NB4 (cell line): Measurements from ENCODE around the gene FPGS.
"Not testable (repeated sequence)": the region's sequence is repeated elsewhere in the genome, so short reads cannot be mapped to it uniquely, and the experiment has no call there.

Source experiments
- POLR2A ChIP-seq: IDR thresholded peaks from 2 replicates; pipeline ENCODE4 v1.6.1; 2011; ENCODE audit warnings: mild to moderate bottlenecking; ENCODE audit not compliant: insufficient read length; ENCODE audit errors: extremely low read depth
- TF ChIP-seq, protein P1 (sequence below): IDR thresholded peaks from one replicate; pipeline ENCODE4 v1.5.1; 2012; ENCODE audit warnings: low read depth, low read length

DNA sequence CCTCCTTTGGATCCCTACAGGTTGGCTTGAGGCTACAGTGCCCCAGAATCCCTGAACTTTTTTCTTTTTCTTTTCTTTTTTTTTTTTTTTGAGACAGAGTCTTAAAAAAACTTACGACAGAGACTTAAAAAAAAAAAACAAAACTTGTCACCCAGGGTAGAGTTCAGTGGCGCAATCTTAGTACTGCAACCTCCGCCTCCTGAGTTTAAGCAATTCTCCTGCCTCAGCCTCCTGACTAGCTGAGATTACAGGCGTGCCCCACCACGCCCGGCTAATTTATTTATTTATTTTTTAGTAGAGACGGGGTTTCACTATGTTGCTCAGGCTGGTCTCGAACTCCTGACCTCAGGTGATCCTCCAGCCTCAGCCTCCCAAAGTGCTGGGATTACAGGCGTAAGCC lies 21.8 kb upstream of the FPGS start:
- TF ChIP-seq, protein P1, sequence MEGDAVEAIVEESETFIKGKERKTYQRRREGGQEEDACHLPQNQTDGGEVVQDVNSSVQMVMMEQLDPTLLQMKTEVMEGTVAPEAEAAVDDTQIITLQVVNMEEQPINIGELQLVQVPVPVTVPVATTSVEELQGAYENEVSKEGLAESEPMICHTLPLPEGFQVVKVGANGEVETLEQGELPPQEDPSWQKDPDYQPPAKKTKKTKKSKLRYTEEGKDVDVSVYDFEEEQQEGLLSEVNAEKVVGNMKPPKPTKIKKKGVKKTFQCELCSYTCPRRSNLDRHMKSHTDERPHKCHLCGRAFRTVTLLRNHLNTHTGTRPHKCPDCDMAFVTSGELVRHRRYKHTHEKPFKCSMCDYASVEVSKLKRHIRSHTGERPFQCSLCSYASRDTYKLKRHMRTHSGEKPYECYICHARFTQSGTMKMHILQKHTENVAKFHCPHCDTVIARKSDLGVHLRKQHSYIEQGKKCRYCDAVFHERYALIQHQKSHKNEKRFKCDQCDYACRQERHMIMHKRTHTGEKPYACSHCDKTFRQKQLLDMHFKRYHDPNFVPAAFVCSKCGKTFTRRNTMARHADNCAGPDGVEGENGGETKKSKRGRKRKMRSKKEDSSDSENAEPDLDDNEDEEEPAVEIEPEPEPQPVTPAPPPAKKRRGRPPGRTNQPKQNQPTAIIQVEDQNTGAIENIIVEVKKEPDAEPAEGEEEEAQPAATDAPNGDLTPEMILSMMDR = not testable (repeated sequence)
- not testable (repeated sequence) for TF ChIP-seq POLR2A
